Right ventricle myocardium inferior (tissue), 1 donor: ENCODE data around the gene CYP8B1. TPM values are rescaled to one million over a fixed set of nuclear protein-coding genes. Genes with fewer than 3 reads are reported as not detected.

Experiments used
- ATAC-seq: fragments of 200-7000 bp; cut with Tn5 transposase; one replicate; pipeline ENCODE4 v1.9.1; 2020; ENCODE audit warnings: mild to moderate bottlenecking, moderate library complexity
- DNase-seq: peaks from one replicate; pipeline ENCODE4 v3.0.0; 2021; ENCODE audit errors: missing footprints
- intact Hi-C: fragments of 100-400 bp; cut with DNase I; formaldehyde crosslinking; loops from one replicate; pipeline ENCODE4 v1.11.0; 2022
- long read RNA-seq: library from polyadenylated mRNA; unstranded; transcript quantifications from one replicate; pipeline ENCODE4 v2.0.0, GENCODE V29; 2021
- total RNA-seq: library from RNA; stranded (reverse); fragmentation: NEBNext Ultra II Directional; extraction: Animal tissue kit (Norgen Biotek cat#: 25700); gene quantifications from one replicate; pipeline ENCODE4 v1.2.1, GENCODE V29; 2021
- donor health status: DM: no; HTN: yes; CAD: no; lungs with severe emphysema.

Gene CYP8B1, protein sequence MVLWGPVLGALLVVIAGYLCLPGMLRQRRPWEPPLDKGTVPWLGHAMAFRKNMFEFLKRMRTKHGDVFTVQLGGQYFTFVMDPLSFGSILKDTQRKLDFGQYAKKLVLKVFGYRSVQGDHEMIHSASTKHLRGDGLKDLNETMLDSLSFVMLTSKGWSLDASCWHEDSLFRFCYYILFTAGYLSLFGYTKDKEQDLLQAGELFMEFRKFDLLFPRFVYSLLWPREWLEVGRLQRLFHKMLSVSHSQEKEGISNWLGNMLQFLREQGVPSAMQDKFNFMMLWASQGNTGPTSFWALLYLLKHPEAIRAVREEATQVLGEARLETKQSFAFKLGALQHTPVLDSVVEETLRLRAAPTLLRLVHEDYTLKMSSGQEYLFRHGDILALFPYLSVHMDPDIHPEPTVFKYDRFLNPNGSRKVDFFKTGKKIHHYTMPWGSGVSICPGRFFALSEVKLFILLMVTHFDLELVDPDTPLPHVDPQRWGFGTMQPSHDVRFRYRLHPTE
- total RNA-seq = not detected
- long read RNA-seq = 0 reads

GRCh38 chr3:42875325-42876151 is at the start of gene CYP8B1:
Gene CYP8B1 (minus strand): TSS chr3:42875879. CDS start chr3:42875816, 63 bp downstream.
- intact Hi-C loops = no loop called here
- DNase-seq (no peak), ATAC-seq (no peak)

DNA sequence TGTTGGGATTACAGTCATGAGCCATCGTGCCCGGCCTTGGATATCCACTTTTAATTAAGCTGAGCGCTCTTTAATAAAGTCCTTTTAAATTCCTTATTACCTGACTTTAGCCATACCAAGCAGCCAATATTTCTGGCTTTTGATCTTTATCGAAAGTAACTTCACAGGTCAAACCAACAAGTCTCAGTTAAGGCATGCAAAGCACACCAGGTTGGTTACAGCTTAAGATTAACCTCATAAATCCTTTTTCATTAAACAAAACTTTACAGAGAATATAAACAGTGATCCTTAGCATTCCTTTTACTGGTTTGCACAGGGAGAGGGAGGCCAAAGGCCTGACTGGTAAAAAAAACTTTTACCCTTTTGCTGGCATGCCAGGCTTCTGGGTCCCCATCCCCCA is 47.9 kb upstream of the CYP8B1 start:
- no peak for ATAC-seq
- DNase-seq = no peak
- intact Hi-C loops = no loop called here

- intact Hi-C loops = no loop called here
- DNase-seq (no peak), ATAC-seq (no peak)
Observed at GRCh38 chr3:42914771-42915515, 39.3 kb upstream of the CYP8B1 start.

GRCh38 chr3:42911551-42911950 is 35.9 kb upstream of the CYP8B1 start:
- intact Hi-C loops = no loop called here
- DNase-seq = no peak
- no peak for ATAC-seq

GRCh38 chr3:42908675-42909074 is 33.0 kb upstream of the CYP8B1 start:
- DNase-seq (no peak), ATAC-seq (no peak)
- intact Hi-C loops = no loop called here

GRCh38 chr3:42906848-42907183 is 31.1 kb upstream of the CYP8B1 start:
- no peak for DNase-seq
- intact Hi-C loops = no loop called here
- ATAC-seq = no peak

GRCh38 chr3:42906070-42906847 is 30.6 kb upstream of the CYP8B1 start, which contains the start of gene ZNF662:
Gene ZNF662 (plus strand): TSS chr3:42906142. CDS start chr3:42908115, 1,973 bp downstream.
- intact Hi-C loops = no loop called here
- DNase-seq = peak; percentile 73
- peak; percentile 91 for ATAC-seq

GRCh38 chr3:42905740-42906069 is 30.0 kb upstream of the CYP8B1 start:
- ATAC-seq = no peak
- no peak for DNase-seq
- intact Hi-C loops = no loop called here

DNA sequence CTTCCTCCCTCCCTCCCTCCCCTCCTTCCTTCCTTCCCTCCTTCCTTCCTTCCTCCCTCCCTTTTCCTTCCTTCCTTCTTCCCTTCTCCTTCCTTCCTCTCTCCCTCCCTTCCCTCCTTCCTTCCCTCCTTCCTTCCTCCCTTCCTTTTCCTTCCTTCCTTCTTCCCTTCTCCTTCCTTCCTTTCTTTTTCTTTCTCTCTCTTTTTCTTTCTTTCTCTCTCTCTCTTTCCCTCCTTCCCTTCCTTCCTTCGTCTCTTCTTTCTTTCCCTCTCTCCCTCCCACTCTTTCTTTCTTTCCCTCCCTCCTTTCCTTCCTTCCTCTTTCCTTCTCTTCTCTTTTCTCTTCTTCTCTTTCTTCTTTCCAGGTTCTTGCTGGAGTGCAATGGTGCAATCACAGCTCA is 28.4 kb upstream of the CYP8B1 start:
- ATAC-seq = no peak
- intact Hi-C loops = no loop called here
- DNase-seq = no peak

DNA sequence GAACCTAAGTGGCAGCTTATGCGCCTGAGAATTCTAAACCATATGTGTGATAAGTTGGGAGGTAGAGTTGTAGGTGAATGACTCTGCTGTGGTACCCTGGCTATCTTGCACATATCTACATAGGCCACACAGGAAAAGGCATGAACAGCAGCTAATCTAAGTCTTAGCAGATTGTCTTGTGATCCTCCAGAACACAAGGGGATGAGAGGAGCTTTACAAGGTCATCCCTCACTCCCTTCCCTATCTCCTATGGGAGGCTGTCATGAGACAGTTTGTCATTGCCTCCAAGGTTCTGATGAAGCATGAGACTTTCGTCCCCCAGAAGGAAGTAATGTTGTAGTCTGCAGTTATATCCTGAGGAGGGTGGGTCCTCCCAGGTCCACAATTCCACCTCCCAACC is 26.6 kb upstream of the CYP8B1 start:
- DNase-seq = no peak
- intact Hi-C loops = no loop called here

GRCh38 chr3:42901073-42901415 is 25.4 kb upstream of the CYP8B1 start:
- ATAC-seq (no peak), DNase-seq (no peak)
- intact Hi-C loops = no loop called here

More for the DNA sequence above, 26.6 kb upstream of the CYP8B1 start:
- no peak for ATAC-seq

DNA sequence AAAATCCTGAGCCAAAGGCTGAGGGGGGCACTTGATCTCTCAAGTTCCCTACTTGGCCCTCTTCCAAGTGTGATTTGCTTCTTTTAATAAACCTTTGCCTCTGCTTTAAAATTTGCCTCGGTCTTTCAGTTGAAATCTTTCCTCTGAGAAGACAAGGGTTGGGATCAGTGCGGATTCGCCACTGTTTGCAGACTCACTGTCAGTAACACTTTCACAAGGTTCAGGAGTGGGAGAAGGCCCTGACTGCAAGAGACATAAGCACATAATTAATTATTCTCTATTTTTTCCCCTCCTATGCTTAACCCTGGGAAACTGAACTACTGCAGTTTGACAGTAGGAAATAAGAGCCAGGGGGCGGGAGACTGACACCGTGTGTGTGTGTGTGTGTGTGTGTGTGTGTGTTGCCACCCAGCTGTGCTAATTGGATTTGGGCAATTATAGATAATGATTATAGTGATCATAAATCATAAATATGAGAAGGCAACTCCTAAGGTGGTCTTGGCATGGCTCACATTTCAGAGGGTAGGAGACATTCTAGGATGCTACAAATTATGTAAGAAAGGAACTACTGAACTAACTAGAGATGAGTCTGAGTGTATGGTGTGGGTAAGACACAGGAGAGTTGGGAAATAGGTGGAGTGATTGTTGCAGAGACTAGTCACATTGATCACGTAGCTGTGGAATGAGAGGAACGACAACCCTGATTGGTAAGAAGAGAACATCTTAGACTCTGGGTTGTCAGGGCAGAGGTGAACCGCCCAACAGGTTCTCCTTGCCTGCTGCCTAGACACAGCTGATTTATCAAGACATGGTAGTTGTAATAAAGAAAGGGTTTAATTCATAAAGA is 24.8 kb upstream of the CYP8B1 start:
- ATAC-seq = no peak
- intact Hi-C loops = no loop called here
- DNase-seq = no peak

- ATAC-seq = no peak
- intact Hi-C loops = no loop called here
Observed at GRCh38 chr3:42898896-42899675, 23.4 kb upstream of the CYP8B1 start.

GRCh38 chr3:42895580-42895868 is 19.8 kb upstream of the CYP8B1 start:
- intact Hi-C loops = no loop called here
- ATAC-seq (no peak), DNase-seq (no peak)

More at GRCh38 chr3:42898896-42899675, 23.4 kb upstream of the CYP8B1 start:
- no peak for DNase-seq

DNA sequence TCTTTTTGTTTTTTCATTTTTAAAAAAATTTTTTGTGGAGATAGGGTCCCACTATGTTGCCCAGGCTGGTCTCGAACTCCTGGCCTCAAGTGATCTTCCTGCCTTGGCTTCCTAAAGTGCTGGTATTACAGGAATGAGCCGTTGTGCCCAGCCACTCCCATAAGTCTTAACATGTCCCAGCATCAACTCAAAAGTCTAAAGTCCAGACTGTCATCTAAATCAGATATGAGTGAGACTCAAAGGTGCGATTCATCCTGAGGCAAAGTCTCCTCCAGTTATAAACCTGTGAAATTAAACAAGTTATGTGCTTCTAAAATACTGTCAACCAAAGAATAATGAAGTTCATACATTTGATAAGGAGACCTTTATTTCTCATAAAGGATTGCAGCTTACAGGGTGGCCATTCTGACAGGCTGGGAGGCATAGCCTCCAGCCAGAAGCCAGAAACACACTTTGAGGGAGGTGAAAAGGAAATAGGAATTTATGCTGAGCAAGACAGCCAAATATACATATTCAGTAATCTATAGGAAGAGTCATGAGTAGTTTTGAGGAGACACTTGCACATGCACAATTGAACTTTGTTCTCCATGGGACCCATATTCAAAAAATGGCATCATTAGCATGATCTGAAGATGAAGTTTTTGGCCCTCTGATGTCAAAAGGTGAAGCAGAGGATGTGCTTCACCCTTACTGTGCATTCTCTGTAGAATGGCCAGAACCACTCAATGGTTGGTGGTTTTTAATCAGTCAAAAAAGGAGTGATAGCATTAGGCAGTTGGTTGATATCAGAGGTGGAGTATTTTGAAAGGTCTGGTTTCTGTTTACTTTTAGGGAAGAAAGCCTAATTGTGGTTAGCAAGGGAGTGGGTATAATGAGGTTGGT is 19.3 kb upstream of the CYP8B1 start:
- intact Hi-C loops = no loop called here
- no peak for DNase-seq
- ATAC-seq = no peak

DNA sequence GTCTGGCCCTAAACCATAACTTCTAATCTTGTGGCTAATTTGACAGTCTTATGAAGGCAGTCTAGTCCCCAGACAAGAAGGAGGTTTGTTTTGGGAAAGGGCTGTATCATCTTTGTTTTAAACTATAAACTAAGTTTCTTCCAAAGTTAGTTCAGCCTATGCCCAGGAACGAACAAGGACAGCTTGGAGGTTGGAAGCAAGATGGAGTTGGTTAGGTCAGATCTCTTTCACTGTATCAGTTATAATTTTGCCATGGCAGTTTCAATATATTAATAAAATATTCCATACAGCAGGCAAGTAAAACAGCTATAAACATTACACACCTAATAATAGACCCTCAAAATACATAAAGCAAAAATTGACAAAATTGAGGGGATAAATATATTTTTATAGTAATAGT is 17.1 kb upstream of the CYP8B1 start:
- ATAC-seq = no peak
- no peak for DNase-seq
- intact Hi-C loops = no loop called here
